HuH-7 (cell line): ENCODE data around the gene SYTL1.

Experiments used
- DNase-seq: peaks from one replicate; pipeline ENCODE4 v3.0.0; 2011; ENCODE audit warnings: low spot score

SYTL1 gene

DNA sequence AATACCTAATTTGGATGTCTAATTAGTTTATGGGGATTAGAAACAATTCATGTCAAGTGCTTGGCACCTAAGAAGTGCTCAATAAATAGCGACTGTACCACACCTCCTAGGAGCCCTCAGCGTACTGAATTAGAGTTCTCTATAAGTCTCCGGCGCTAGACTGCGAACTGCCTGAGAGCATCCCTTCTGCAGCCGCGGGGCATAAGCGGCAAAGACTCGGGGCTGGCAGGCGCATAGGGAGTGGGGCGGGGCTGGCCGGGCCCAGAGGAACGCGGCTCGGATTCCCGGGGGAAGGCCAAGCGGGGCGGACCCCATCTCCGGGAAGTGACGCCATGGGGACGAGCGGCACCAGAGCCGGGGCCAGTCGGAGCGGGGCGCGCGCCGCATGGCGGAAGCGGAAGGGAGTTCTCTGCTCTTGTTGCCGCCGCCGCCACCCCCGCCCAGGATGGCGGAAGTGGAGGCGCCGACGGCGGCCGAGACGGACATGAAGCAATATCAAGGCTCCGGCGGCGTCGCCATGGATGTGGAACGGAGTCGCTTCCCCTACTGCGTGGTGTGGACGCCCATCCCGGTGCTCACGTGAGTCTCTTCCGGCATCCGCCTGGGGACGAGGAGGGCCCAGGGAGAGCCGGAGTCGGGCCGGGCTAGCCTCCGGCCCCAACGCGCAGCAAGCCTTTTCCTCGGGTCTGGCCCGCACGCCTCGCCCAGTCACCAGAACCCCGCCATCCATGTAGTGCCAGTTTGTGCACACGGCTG is 19.8 kb upstream of the SYTL1 start, which contains the start of gene TMEM222:
TSS of gene TMEM222 (plus strand) at position 351 of the 756 bp plus-strand sequence. CDS start at position 386, 35 bp downstream.
- peak; percentile 92 for DNase-seq

- no peak for DNase-seq
These were observed 19.1 kb upstream of the SYTL1 start for GRCh38 chr1:27322569-27323240.

DNA sequence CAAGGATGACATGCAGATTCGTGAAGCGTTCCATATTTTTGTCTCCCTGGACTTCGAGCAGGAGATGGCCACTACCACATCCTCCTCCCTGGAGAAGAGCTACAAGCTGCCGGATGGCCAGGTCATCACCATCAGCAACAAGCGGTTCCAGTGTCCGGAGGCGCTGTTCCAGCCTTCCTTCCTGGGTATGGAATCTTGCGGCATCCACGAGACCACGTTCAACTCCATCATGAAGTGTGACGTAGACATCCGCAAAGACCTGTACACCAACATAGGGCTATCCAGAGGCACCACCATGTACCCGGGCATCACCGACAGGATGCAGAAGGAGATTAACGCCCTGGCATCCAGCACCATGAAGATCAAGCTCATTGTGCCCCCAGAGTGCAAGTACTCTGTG is 16.5 kb upstream of the SYTL1 start:
- no peak for DNase-seq

DNA sequence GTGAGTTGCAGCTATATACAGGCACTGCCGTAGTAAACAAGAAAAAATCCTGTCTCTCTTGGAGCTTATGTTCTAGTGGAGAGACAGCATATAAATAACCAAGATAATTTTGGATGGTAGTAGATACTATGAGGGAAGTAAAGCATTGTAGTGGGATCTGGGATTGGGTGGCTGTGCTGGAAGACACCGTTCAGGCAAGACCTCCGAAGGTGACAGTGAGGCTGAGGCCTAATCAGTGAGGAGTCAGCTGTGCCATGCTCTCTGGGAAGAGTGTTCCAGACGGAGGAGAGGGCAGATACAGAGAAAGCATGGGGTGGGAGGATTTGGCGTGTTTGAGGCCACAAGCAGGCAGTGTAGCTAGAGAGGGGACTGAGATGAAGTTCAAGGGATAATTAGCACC is 13.9 kb upstream of the SYTL1 start:
- no peak for DNase-seq

DNA sequence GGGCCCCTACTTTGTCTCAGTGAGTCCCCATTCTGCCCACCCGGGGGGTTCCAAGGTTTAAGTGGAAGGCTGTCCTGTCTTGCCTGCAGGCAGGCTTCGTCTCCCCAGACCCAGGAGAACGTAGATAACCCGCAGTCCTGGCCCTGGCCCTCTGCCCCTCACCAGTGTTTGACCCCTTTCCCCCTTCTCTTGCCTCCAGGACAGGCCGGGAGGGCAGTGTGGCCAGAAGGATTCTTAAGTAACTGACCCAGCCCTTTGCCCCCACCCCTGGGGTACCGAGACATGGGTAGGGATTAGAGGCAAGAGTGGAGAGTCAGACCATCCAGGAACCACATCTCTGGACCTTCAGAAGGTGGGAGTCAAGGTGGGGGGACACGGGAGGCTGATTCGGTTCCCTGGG is 11.0 kb upstream of the SYTL1 start:
- no peak for DNase-seq

GRCh38 chr1:27331426-27331825 is 10.4 kb upstream of the SYTL1 start:
- no peak for DNase-seq

DNA sequence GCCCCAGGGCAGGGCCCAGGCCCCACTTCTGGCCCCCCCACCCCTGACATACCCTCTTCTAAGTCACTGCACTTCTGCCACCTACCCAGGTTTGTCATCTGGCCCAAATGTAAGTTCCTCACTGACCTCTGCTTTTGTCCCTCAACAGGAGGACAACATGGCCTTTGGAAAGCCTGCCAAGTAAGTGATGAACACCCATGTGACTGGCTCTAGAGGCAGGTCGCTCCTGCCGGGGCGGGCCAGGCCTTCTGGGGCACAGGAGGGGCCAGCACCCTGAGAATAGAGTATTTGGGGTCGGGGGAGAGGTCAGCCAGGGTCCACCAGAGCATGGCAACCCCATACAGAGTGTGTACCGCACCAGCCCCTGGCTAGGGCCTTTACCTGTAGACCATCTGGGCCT is 9.9 kb upstream of the SYTL1 start:
- DNase-seq, result no peak

DNA sequence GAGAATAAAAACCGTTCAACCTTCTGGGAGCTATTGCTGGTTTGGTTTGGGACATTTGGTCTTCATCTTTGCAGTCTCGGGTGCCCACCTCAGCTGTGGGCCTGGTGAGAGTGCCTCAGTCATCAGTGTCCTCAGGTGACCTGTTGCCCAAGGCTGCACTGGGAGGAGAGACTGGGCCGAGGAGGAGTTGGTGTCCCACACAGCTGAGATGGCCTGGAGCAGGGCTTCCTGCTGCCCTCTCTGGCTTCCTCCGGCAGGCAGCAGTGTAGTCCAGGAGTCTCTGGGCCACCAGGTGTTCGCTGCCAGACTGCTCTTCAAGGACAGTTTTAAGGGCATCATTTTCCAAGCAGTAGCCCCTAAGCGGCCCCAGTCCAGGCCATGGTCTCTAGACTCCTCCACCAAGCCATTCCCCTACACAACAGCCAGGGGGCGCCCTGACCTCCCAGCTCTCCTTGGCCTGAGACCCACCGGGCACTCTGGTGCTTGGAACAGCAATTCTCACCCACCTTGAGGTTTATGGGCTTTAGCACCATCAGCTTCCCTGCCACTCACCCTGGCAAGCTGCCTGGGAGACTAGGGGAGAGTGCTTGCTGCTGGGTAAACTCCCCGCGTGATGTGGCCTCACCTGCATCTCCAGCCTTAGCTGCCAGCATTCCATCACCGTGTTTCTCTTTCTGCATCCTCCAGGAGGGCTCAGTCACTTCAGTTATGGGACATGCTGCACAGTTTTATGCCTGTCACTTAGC is 9.1 kb upstream of the SYTL1 start:
- DNase-seq, result peak; percentile 88

DNA sequence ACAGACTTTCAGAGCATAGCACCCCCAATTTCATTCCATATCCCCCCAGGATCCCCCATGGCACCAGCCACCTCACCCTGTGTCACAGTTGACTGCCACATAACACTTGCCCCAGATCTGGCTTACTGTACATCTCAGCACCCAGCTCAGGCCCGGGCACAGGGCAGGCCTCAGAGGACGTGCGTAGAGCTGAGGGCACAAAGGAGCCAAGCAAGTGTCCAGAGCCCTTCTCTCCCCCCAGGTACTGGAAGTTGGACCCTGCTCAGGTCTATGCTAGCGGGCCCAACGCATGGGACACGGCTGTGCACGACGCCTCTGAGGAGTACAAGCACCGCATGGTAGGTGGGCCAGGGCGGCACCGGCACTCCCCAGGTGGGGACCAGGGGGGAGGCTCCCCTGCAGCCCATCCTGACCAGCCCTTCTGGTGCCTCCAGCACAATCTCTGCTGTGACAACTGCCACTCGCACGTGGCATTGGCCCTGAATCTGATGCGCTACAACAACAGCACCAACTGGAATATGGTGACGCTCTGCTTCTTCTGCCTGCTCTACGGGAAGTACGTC is 8.0 kb upstream of the SYTL1 start:
- no peak for DNase-seq

- DNase-seq, result no peak
These were observed 6.1 kb upstream of the SYTL1 start for GRCh38 chr1:27335506-27336422.

DNA sequence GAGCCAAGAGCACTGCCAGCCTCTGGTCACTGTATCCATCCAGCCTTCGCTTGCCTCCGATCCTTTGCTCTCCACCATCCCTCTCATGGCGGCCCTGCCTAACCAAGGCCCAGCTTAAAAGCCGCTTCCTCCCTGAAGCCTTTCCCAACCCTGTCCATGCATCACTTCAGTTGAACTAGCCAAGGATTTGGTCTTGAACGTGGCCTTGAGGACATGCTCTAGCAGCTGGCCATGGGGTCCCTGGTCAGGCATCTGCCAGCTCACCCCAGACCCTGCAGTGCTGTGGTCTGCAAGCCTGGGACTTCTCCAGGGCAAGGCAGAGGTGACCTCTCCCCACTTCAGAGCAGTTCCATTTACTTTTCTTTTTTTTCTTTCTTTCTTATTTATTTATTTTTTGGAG is 5.1 kb upstream of the SYTL1 start:
- DNase-seq, result no peak

GRCh38 chr1:27338751-27339150 is 3.1 kb upstream of the SYTL1 start:
- DNase-seq, result no peak

- DNase-seq, result no peak
These were observed 2.6 kb upstream of the SYTL1 start for GRCh38 chr1:27339213-27339612.

DNA sequence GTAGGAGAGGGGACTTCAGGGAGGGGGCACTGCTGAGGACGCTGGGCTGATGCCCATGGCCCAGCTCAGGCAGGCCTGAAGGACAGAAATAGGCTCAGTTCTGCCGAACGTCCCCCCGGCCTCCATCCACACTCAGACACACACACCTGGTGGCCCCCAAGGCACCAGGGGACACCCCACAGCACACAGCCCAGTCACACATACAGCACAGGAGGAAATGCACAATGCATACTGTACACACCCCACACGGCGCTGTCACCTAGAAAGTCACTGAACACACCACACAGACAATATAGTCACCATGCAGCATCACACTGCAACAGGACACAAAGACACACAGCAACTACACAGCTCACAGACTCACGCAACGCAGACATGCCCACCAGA is 562 bp downstream of the SYTL1 start:
- DNase-seq, result no peak

GRCh38 chr1:27342778-27343638 is 1.2 kb downstream of the SYTL1 start:
- no peak for DNase-seq

DNA sequence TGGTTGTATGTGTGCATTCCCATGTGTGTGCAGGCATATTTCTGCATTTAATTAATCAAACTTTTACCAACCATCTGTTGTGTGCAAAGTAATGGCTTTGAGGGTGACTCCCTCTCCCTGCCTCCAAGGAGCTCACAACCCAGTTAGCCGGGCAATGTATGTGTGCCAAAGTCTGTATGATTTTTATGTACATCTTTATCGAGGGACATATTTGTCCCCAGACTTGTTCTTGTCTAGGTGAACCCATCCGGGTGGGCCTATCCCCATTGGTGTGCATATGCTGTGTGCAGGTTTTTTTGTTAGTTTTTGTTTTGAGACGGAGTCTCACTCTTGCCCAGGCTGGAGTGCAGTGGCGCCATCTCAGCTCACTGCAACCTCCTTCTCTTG is 1.8 kb downstream of the SYTL1 start:
- DNase-seq, result no peak

- no peak for DNase-seq
These were observed 3.5 kb downstream of the SYTL1 start for GRCh38 chr1:27345272-27345671.

GRCh38 chr1:27346357-27346756 is 4.5 kb downstream of the SYTL1 start:
- DNase-seq, result no peak

- no peak for DNase-seq
These were observed 5.3 kb downstream of the SYTL1 start for GRCh38 chr1:27346991-27347624.
